NCI-H526 (cell line): ENCODE results near the gene RPS6KA4.

Source experiments
- DNase-seq, 2 experiments: peaks; one replicate each; lab custom pipeline; 2025; lab: John Stamatoyannopoulos, UW

The RPS6KA4 gene

DNA sequence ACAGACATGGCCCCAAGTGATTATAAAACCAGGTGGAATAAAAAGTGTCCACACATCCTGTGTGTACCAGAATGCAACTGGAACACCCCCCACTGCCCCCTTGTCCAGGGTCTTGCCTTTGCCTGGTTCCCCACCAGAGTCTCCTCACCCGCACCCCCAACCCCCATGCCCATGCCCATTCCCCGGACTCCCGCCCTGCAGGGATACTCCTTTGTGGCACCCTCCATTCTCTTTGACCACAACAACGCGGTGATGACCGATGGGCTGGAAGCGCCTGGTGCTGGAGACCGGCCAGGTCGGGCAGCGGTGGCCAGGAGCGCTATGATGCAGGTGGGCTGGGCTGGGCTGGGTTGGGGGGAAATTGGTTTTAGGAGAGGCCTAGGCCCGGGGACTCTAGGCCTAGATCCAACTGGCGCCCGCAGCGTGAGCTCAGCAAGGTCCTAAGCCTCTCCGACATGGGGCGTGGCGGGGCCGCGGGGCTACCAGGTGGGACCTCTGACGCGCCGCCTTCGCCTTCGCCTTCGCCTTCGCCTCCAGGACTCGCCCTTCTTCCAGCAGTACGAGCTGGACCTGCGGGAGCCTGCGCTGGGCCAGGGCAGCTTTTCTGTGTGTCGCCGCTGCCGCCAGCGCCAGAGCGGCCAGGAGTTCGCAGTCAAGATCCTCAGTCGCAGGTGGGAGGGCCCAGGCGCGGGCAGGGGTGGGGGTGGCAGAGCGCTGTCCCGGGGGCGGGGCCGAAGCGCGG, 9.1 kb downstream of the RPS6KA4 start:
- no peak for DNase-seq

DNA sequence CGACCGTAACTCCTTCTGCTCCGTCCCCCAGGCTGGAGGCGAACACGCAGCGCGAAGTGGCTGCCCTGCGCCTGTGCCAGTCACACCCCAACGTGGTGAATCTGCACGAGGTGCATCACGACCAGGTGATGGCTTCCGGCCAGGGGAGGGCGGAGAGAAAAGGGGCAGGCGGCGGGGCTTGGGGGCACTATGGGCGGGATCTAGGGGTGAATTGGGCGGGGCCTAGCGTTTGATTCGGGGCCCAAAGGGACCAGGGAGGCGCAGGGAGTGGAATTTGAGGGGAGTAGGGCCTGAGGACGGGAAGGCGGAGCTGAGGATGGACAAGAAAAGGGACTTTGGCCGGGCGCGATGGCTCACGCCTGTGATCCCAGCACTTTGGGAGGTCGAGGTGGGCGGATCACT, 9.7 kb downstream of the RPS6KA4 start:
- no peak for DNase-seq

DNA sequence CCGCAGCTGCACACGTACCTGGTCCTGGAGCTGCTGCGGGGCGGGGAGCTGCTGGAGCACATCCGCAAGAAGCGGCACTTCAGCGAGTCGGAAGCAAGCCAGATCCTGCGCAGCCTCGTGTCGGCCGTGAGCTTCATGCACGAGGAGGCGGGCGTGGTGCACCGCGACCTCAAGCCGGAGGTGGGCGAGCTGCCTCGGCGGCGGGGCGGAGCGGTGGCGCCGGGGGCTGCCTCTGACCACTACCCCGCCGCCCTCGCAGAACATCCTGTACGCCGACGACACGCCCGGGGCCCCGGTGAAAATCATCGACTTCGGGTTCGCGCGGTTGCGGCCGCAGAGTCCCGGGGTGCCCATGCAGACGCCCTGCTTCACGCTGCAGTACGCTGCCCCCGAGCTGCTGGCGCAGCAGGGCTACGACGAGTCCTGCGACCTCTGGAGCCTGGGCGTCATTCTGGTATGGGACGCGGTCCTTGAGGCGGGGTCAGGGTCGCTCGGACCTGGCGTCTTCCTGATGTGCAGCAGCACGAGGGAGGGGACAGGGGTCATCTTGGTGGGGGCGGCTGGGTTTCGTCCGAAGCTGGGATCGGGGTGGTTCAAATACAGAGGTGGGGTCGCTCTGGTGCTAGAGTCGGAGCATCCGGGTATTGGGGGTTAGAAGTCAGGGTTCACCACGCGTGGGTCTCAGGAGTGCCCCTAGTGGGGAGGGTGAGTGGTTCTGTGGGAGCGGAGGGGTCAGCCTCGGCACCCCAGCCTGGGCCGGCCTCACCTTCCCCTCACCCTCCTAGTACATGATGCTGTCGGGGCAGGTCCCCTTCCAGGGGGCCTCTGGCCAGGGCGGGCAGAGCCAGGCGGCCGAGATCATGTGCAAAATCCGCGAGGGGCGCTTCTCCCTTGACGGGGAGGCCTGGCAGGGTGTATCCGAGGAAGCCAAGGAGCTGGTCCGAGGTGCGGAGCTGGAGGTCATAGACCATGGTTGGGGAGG, 10.8 kb downstream of the RPS6KA4 start:
- DNase-seq, result no peak

DNA sequence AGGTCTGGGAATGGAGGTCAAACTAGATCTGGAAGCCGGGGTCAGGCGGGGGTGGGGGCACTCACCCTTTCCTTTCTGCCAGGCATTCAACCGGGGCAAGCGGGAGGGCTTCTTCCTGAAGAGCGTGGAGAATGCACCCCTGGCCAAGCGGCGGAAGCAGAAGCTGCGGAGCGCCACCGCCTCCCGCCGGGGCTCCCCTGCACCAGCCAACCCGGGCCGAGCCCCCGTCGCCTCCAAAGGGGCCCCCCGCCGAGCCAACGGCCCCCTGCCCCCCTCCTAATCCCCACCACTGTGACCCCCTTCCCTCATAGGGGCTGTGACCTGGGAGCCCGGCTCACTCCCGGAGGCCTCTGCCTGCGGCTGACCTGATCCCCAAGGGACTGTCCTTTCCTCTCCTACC, 12.2 kb downstream of the RPS6KA4 start:
- no peak for DNase-seq

DNA sequence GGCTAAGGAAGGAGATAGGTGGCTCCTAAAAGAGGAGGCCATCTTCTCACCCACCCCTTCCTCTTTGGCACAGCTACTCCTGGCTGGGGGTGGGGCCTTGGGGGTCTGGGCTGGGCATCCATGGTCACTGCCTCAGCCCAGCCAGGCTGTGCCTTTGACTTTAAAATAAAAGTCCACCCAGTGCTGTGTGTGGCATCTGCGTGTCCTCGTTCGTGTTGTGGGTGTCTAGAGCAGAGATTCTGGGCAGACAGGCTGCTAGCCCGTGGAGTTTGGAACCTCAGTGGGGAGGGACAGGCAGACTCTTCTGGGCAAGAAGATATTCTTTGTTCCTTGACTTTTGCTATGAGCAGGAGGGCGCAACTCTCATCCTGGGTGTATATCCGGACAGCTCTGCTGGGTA, 13.1 kb downstream of the RPS6KA4 start:
- DNase-seq, result no peak

- DNase-seq, result peak; percentile 44 to 77
Measured at GRCh38 chr11:64372802-64373597, 14.0 kb downstream of the RPS6KA4 start.

- no peak for DNase-seq
Measured at GRCh38 chr11:64373598-64373974, 14.6 kb downstream of the RPS6KA4 start.

DNA sequence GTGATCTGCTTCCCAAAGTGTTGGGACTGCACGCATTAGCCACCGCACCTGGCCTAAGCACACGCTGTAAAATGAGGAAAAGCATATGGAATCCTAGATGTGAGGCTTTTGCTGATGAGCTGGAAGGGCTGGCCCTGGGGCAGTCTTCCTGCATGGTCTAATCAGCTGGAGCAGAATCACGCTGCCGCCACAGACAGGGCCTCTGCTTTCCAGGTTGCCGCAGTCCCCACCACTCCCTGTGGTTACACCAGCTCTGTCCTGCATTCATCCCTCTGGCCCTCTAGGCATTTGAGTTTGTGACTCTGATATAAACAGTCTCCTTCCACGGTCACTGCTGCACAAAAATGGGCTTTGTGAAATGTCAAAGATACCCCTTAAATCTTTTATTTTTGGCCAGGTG, 17.1 kb downstream of the RPS6KA4 start:
- no peak for DNase-seq

DNA sequence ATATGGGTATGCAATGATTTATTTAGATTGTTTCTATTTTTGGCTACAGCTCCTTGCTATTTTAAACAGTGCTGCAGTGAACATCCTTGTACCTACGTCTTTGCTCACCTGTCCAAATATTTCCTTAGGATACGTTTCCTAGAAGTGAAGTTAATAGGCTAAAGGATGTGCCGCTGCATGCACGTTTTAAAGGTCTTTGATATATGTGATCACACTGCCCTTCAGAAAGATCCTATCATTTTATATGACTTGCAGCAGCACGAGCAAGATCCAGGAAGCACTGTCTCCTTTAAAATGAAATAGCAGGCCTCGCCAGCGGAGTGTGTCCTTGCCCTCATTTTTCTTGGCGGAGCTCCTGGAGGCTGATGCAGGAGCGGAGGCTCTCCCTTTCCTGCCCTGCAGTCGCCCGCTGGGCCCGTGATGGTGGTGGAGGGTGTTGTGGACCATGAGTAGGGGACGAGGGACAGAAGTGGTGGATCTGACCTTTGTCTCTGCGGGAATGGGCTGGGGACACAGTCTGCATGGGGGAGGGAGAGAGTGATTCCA, 19.4 kb downstream of the RPS6KA4 start:
- DNase-seq, result peak in 1 of 2 experiments; percentile 32

DNA sequence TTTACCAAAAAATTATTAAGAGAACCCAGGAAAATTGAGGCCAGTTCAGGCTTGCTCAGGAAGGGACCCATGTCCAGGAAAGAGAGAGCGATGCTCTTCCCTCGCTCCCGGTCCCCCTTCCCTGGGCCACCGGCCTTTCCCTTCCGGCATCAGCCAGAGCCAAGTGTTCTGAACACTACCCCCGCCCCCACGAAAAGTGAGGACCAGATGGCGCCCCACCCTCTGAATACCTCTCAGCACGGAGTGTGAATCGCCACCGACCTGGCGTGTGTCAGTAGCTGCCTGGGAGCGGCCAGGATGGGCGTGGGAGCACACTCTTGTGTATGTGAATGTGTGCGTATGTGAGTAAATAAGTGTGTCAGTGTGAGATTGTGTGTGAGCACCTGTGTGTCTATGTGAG, 20.2 kb downstream of the RPS6KA4 start:
- no peak for DNase-seq

DNA sequence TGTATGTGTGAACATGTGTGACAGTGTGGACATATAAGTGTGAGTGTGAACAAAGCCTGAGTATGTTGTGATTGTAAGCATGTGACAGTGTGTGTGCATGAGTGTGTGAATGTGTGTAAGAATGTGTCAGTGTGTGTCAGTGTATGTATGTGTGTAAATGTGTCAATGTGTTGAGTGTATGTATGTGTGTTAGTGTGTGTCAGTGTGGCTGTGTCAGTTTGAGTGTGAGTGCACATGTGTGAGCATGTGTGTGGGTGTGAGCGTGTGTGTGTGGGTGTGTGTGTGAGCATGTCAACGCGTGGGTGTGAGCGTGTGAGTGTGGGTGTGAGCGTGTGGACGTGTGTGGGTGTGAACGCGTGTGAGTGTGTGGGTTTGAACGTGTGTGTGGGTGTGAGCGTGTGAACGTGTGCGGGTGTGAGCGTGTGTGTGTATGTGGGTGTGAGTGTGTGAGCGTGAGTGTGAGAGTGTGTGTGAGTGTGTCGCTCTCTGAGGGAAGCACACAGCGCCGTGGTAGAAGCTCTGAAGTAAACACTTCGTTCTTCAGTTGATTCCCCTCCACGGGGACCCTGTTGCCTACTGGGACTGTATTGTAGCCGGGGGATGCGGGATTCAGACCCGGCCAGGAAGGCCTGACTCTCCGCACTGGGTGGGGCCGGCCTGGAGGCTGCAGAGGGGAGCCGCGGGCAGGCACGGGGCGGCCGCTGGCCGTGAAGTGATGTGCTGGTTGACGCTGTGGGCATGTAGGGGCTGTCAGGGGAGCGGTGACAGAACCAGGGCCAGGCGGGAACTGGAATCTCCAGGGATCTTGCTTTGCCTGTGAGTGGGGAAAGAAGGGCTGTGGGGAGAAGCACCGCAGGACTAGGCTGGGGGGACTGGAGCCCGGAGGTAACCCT, 21.1 kb downstream of the RPS6KA4 start:
- DNase-seq, result no peak

DNA sequence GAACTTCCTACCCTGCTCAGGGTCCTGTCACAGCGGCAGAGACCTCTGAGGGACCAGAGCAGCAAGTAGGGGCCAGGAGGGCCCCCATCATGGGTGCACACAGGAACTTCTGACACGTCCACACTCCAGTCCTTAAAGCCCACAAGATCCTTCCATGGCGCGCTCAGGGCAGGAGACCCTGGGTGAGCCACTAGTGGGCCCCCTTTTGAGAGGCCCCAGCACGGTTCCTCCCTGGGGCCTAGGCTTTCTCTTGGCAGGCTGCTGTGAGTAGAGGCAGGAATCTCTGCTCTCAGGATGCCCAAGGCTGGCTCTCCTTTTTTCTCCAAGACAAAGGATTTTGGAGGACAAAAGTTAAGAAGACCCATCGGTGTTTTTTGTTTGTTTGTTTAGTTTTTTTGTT, 22.4 kb downstream of the RPS6KA4 start:
- no peak for DNase-seq

DNA sequence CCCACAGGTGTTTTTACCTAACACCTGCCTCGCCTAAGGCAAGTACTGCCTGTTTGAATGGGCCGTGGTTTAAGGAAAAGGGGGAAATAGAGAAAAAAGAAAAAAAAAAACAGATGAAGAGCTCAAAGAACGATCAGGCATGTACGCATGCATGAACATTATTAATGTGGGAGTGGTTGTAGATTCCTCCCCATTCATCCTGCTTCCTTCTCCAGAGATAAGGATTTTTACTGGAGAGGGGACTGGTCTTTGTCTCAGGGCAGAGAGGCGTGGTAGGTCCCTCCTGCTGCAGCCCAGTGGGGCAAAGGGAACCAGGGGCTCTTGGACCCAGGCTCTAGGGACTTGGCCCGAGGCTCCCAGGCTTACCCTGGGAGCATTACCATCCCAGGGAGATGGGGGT, 23.1 kb downstream of the RPS6KA4 start:
- DNase-seq, result no peak

- no peak for DNase-seq
Measured at GRCh38 chr11:64382586-64382985, 23.6 kb downstream of the RPS6KA4 start.

GRCh38 chr11:64383580-64383979, 24.6 kb downstream of the RPS6KA4 start:
- DNase-seq, result no peak

DNA sequence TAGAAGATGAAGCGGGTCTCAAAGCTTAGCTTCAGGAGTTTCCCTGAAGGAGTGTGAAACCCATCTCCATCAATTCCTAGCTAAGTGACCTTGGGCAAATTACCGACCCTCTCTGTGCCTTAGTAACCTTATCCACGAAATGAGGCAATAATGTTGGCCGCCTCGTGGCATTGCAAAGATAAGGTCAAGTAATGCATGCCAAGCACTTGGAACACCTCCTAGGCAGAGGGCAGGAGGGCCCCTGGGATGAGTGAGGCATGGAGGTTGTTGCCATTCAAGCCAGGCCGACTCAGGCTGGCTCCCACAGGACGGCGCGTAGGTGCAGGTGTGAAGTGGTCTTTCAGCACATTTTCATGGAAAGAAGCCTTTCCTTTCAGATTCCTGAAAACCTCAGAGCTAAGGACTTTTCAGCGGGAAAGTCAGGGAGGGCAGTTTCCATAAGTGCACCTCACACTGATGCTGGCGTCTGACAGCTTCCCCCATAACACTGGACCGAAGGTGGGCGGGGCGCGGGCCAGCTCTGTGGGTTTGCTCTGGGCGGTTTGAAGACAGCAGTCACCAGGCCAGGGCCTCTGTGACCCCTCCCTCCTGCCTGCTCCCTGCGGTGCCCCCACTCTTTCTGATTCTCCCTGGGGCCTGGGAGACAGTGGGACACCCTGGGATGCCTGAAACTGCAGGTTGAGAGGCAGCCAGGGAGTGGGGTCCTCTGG, 25.2 kb downstream of the RPS6KA4 start:
- DNase-seq, result no peak

- DNase-seq, result no peak
Measured at GRCh38 chr11:64384981-64385944, 26.3 kb downstream of the RPS6KA4 start.

DNA sequence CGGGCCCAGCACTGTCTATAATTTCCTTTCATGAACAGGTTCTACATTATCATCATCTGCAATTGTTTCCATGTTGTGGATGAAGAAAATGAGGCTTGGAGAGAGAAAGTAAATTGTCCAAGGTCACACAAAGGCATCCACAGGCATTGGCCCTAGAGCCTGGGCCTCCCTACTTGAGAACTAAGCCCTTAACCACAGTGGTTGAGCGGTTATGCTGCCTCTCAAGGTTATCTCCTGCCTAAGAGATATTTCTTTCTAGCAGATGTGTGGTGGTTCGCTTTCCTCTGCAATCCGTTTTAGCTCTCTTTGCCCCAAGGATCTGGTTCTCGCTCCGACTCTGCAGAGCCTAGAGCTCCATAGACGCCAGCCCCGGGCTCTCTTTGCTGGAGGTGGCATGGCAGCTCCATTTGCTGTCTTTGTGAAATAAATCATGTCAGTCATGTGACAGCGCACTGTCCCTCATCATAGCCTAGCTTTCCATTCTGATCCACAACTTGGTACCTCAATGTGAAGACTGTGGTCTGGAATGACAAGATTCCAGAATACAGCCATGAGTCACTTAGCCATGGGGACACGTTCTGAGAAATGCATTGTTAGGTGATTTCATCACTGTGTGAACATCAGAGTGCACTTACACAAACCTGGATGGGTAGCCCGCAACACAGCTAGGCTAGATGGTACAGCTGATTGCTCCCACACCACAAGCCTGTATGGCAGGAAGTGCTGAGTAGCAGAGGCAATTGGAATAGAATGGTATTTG, 27.2 kb downstream of the RPS6KA4 start:
- no peak for DNase-seq
